GM23338 (cell line): Measurements from ENCODE around the gene CMSS1.

Source experiments
- CREB1 ChIP-seq: fragments of 250-450 bp; sonication (Bioruptor Pico); IDR thresholded peaks from 2 replicates; pipeline ENCODE4 v1.5.0; 2020; ENCODE audit warnings: low read depth, mild to moderate bottlenecking, moderate library complexity
- EZH2 ChIP-seq: fragments of 200-600 bp; sonication (generic); IDR thresholded peaks from one replicate; pipeline ENCODE4 v1.8.0; 2017; ENCODE audit warnings: antibody characterized with exemption, mild to moderate bottlenecking, low read depth; ENCODE audit not compliant: unreplicated experiment
- EZH2phosphoT487 ChIP-seq: fragments of 200-600 bp; sonication (generic); IDR thresholded peaks from one replicate; pipeline ENCODE4 v1.8.1; 2018; ENCODE audit warnings: antibody characterized with exemption; ENCODE audit not compliant: unreplicated experiment
- JUNB ChIP-seq: IDR thresholded peaks from one replicate; pipeline ENCODE4 v1.6.1; 2016; ENCODE audit warnings: antibody characterized with exemption; ENCODE audit not compliant: unreplicated experiment
- NANOG ChIP-seq: IDR thresholded peaks from 2 replicates; pipeline ENCODE4 v1.6.1; 2016; ENCODE audit warnings: antibody characterized with exemption, borderline replicate concordance
- POLR2AphosphoS5 ChIP-seq: IDR thresholded peaks from 2 replicates; pipeline ENCODE4 v1.6.1; 2016; ENCODE audit warnings: antibody characterized with exemption, low read depth
- ZNF331 ChIP-seq: fragments of 250-450 bp; sonication (Bioruptor Pico); IDR thresholded peaks from 2 replicates; pipeline ENCODE4 v1.5.0; 2020; ENCODE audit warnings: low read depth, mild to moderate bottlenecking, moderate library complexity
- TF ChIP-seq, protein P1 (sequence below), 2 experiments: fragments of 200-600 bp in 1 of 2; sonication (generic) in 1 of 2; conservative IDR thresholded peaks; 2 replicates each; pipeline versions ENCODE4 v1.5.1 to v1.6.1; 2016 to 2017; ENCODE audit warnings: antibody characterized with exemption in 2 of 2, low read depth in 2 of 2, mild to moderate bottlenecking in 2 of 2, moderate library complexity in 1 of 2
- TF ChIP-seq, protein P2 (sequence below): IDR thresholded peaks from one replicate; pipeline ENCODE4 v1.6.1; 2018; ENCODE audit warnings: antibody characterized with exemption; ENCODE audit not compliant: unreplicated experiment
- TF ChIP-seq, protein P3 (sequence below): fragments of 250-450 bp; sonication (Bioruptor Pico); IDR thresholded peaks from 2 replicates; pipeline ENCODE4 v1.5.0; 2020; ENCODE audit warnings: mild to moderate bottlenecking, moderate library complexity

DNA sequence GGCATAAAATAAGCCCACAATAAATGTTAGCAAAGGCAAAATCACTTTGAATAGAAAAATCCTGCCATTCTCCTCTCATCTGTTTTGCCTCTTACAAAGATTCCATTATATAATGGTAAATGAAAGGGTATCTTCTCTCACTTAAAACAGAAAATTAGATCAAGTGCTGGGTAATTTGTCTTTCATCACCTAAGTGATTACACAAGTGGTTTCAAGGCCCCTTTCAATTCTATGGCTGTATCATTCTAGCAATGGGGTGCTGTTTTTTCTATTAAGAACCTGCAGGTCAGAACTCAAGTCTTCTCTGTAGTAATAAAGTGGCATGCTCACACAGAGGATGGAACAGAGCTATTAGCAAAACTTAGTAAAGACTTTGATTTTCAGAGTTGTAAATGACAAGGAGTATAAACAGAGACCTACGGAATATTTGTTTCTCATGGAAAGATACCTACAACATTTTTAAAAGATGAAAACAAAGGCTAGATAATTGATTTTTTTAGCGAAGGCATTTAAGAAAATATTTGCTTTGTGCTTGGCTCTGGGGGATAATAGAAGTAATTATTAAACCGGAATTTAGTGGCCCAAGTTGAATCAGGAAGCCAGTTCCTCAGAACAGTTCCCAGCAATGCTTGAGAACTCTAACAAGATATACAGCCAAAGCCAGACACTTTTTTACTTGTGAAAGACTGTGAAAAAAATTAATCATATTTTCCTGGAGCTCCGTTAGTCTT, 137.4 kb downstream of the CMSS1 start:
- TF ChIP-seq EZH2 (no peak), POLR2AphosphoS5 (no peak), JUNB (no peak), EZH2phosphoT487 (no peak), CREB1 (CRISPR knock-in tag) (no peak), ZNF331 (CRISPR knock-in tag) (no peak), NANOG (no peak)
- TF ChIP-seq, protein P1, sequence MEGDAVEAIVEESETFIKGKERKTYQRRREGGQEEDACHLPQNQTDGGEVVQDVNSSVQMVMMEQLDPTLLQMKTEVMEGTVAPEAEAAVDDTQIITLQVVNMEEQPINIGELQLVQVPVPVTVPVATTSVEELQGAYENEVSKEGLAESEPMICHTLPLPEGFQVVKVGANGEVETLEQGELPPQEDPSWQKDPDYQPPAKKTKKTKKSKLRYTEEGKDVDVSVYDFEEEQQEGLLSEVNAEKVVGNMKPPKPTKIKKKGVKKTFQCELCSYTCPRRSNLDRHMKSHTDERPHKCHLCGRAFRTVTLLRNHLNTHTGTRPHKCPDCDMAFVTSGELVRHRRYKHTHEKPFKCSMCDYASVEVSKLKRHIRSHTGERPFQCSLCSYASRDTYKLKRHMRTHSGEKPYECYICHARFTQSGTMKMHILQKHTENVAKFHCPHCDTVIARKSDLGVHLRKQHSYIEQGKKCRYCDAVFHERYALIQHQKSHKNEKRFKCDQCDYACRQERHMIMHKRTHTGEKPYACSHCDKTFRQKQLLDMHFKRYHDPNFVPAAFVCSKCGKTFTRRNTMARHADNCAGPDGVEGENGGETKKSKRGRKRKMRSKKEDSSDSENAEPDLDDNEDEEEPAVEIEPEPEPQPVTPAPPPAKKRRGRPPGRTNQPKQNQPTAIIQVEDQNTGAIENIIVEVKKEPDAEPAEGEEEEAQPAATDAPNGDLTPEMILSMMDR (conservative IDR thresholded peaks at IDR 0.05; ENCODE audit: low read depth in 2 of 2) = no peak
- TF ChIP-seq, protein P2, sequence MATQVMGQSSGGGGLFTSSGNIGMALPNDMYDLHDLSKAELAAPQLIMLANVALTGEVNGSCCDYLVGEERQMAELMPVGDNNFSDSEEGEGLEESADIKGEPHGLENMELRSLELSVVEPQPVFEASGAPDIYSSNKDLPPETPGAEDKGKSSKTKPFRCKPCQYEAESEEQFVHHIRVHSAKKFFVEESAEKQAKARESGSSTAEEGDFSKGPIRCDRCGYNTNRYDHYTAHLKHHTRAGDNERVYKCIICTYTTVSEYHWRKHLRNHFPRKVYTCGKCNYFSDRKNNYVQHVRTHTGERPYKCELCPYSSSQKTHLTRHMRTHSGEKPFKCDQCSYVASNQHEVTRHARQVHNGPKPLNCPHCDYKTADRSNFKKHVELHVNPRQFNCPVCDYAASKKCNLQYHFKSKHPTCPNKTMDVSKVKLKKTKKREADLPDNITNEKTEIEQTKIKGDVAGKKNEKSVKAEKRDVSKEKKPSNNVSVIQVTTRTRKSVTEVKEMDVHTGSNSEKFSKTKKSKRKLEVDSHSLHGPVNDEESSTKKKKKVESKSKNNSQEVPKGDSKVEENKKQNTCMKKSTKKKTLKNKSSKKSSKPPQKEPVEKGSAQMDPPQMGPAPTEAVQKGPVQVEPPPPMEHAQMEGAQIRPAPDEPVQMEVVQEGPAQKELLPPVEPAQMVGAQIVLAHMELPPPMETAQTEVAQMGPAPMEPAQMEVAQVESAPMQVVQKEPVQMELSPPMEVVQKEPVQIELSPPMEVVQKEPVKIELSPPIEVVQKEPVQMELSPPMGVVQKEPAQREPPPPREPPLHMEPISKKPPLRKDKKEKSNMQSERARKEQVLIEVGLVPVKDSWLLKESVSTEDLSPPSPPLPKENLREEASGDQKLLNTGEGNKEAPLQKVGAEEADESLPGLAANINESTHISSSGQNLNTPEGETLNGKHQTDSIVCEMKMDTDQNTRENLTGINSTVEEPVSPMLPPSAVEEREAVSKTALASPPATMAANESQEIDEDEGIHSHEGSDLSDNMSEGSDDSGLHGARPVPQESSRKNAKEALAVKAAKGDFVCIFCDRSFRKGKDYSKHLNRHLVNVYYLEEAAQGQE = no peak
- TF ChIP-seq, protein P3, sequence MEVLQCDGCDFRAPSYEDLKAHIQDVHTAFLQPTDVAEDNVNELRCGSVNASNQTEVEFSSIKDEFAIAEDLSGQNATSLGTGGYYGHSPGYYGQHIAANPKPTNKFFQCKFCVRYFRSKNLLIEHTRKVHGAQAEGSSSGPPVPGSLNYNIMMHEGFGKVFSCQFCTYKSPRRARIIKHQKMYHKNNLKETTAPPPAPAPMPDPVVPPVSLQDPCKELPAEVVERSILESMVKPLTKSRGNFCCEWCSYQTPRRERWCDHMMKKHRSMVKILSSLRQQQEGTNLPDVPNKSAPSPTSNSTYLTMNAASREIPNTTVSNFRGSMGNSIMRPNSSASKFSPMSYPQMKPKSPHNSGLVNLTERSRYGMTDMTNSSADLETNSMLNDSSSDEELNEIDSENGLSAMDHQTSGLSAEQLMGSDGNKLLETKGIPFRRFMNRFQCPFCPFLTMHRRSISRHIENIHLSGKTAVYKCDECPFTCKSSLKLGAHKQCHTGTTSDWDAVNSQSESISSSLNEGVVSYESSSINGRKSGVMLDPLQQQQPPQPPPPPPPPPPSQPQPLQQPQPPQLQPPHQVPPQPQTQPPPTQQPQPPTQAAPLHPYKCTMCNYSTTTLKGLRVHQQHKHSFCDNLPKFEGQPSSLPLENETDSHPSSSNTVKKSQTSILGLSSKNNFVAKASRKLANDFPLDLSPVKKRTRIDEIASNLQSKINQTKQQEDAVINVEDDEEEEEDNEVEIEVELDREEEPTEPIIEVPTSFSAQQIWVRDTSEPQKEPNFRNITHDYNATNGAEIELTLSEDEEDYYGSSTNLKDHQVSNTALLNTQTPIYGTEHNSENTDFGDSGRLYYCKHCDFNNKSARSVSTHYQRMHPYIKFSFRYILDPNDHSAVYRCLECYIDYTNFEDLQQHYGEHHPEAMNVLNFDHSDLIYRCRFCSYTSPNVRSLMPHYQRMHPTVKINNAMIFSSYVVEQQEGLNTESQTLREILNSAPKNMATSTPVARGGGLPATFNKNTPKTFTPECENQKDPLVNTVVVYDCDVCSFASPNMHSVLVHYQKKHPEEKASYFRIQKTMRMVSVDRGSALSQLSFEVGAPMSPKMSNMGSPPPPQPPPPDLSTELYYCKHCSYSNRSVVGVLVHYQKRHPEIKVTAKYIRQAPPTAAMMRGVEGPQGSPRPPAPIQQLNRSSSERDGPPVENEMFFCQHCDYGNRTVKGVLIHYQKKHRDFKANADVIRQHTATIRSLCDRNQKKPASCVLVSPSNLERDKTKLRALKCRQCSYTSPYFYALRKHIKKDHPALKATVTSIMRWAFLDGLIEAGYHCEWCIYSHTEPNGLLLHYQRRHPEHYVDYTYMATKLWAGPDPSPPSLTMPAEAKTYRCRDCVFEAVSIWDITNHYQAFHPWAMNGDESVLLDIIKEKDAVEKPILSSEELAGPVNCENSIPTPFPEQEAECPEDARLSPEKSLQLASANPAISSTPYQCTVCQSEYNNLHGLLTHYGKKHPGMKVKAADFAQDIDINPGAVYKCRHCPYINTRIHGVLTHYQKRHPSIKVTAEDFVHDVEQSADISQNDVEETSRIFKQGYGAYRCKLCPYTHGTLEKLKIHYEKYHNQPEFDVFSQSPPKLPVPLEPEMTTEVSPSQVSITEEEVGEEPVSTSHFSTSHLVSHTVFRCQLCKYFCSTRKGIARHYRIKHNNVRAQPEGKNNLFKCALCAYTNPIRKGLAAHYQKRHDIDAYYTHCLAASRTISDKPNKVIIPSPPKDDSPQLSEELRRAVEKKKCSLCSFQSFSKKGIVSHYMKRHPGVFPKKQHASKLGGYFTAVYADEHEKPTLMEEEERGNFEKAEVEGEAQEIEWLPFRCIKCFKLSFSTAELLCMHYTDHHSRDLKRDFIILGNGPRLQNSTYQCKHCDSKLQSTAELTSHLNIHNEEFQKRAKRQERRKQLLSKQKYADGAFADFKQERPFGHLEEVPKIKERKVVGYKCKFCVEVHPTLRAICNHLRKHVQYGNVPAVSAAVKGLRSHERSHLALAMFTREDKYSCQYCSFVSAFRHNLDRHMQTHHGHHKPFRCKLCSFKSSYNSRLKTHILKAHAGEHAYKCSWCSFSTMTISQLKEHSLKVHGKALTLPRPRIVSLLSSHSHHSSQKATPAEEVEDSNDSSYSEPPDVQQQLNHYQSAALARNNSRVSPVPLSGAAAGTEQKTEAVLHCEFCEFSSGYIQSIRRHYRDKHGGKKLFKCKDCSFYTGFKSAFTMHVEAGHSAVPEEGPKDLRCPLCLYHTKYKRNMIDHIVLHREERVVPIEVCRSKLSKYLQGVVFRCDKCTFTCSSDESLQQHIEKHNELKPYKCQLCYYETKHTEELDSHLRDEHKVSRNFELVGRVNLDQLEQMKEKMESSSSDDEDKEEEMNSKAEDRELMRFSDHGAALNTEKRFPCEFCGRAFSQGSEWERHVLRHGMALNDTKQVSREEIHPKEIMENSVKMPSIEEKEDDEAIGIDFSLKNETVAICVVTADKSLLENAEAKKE = no peak
